HEK293 (cell line): ENCODE measurements around the gene CCDC57.
A peak's percentile ranks its signal among the peaks of the same experiment; 100 is the strongest.
"Not testable (repeated sequence)": the region's sequence is repeated elsewhere in the genome, so short reads cannot be mapped to it uniquely, and the experiment has no call there.

Experiments used
- CTCF ChIA-PET: fragments of 350-600 bp; formaldehyde crosslinking; extraction: SDS; loops from one replicate; lab custom pipeline; 2021; ENCODE audit warnings: antibody characterized with exemption; lab: Yijun Ruan, JAX
- POLR2A ChIA-PET: fragments of 300-600 bp; formaldehyde crosslinking; extraction: SDS; loops from one replicate; lab custom pipeline; 2020; ENCODE audit warnings: antibody characterized with exemption, inconsistent platforms; lab: Yijun Ruan, JAX
- H3K27ac ChIP-seq: fragments of 200-500 bp; sonication (Bioruptor generic); 2 replicates; pipeline ENCODE4 v1.5.1; 2014; ENCODE audit warnings: low read depth, low read length, control low read depth, inconsistent platforms; ENCODE audit errors: extremely low read depth
- H3K36me3 ChIP-seq, 2 experiments: fragments of 200-500 bp in 1 of 2; sonication (Bioruptor generic) in 1 of 2; 1 replicate in 1 of 2; 2 replicates in 1 of 2; pipeline ENCODE4 v1.5.1; 2014 to 2017; ENCODE audit warnings: inconsistent platforms in 2 of 2, low read length in 2 of 2; ENCODE audit not compliant: control insufficient read depth in 2 of 2, insufficient read depth in 1 of 2
- H3K4me1 ChIP-seq: fragments of 200-500 bp; sonication (Bioruptor generic); 2 replicates; pipeline ENCODE4 v1.5.1; 2014; ENCODE audit warnings: mild to moderate bottlenecking, low read length, inconsistent platforms; ENCODE audit not compliant: control insufficient read depth, insufficient read depth
- H3K4me3 ChIP-seq: 2 replicates; pipeline ENCODE4 v1.5.1; 2011; ENCODE audit warnings: low read depth, mild to moderate bottlenecking, control low read depth, low read length, moderate library complexity
- H3K9me3 ChIP-seq: fragments of 200-500 bp; sonication (Bioruptor generic); 2 replicates; pipeline ENCODE4 v1.5.1; 2014; ENCODE audit warnings: low read depth, low read length, inconsistent platforms; ENCODE audit not compliant: control insufficient read depth, insufficient read depth
- SCRT2 ChIP-seq: fragments of 450-650 bp; formaldehyde crosslinking; IDR thresholded peaks from 2 replicates; pipeline ENCODE4 v1.5.1; 2016; ENCODE audit warnings: missing biosample characterization, missing genetic modification characterization
- SP7 ChIP-seq: fragments of 450-650 bp; formaldehyde crosslinking; IDR thresholded peaks from 2 replicates; pipeline ENCODE4 v1.5.1; 2016; ENCODE audit warnings: missing biosample characterization, missing genetic modification characterization
- ZBTB17 ChIP-seq: fragments of 450-650 bp; formaldehyde crosslinking; IDR thresholded peaks from 2 replicates; pipeline ENCODE4 v1.5.1; 2016; ENCODE audit warnings: missing biosample characterization, missing genetic modification characterization
- ZBTB8A ChIP-seq: fragments of 450-650 bp; formaldehyde crosslinking; IDR thresholded peaks from 2 replicates; pipeline ENCODE4 v1.5.1; 2016; ENCODE audit warnings: missing biosample characterization, missing genetic modification characterization
- ZEB2 ChIP-seq: fragments of 450-650 bp; formaldehyde crosslinking; IDR thresholded peaks from 2 replicates; pipeline ENCODE4 v1.5.1; 2016; ENCODE audit warnings: missing biosample characterization, missing genetic modification characterization
- ZNF121 ChIP-seq: fragments of 450-650 bp; formaldehyde crosslinking; IDR thresholded peaks from 2 replicates; pipeline ENCODE4 v1.5.1; 2016; ENCODE audit warnings: missing biosample characterization, missing genetic modification characterization
- ZNF2 ChIP-seq: fragments of 450-650 bp; formaldehyde crosslinking; IDR thresholded peaks from 2 replicates; pipeline ENCODE4 v1.5.1; 2016; ENCODE audit warnings: missing biosample characterization, missing genetic modification characterization
- ZNF324 ChIP-seq: fragments of 450-650 bp; formaldehyde crosslinking; IDR thresholded peaks from 2 replicates; pipeline ENCODE4 v1.5.1; 2016; ENCODE audit warnings: missing biosample characterization, missing genetic modification characterization
- ZNF335 ChIP-seq: fragments of 450-650 bp; formaldehyde crosslinking; conservative IDR thresholded peaks from 2 replicates; pipeline ENCODE4 v1.5.1; 2016; ENCODE audit warnings: missing biosample characterization, missing genetic modification characterization
- ZNF394 ChIP-seq: fragments of 450-650 bp; formaldehyde crosslinking; IDR thresholded peaks from 2 replicates; pipeline ENCODE4 v1.5.1; 2016; ENCODE audit warnings: missing biosample characterization, missing genetic modification characterization, mild to moderate bottlenecking, moderate library complexity, borderline replicate concordance
- ZNF544 ChIP-seq: fragments of 450-650 bp; formaldehyde crosslinking; IDR thresholded peaks from 2 replicates; pipeline ENCODE4 v1.5.0; 2017; ENCODE audit warnings: missing biosample characterization, missing genetic modification characterization
- ZNF843 ChIP-seq: fragments of 450-650 bp; formaldehyde crosslinking; IDR thresholded peaks from 2 replicates; pipeline ENCODE4 v1.5.1; 2016; ENCODE audit warnings: missing biosample characterization, missing genetic modification characterization
- ZXDB ChIP-seq: fragments of 450-650 bp; formaldehyde crosslinking; IDR thresholded peaks from 2 replicates; pipeline ENCODE4 v1.5.1; 2016; ENCODE audit warnings: missing biosample characterization, missing genetic modification characterization
- TF ChIP-seq, protein P1 (sequence below): fragments of 450-650 bp; formaldehyde crosslinking; IDR thresholded peaks from 2 replicates; pipeline ENCODE4 v1.5.1; 2016; ENCODE audit warnings: missing biosample characterization, missing genetic modification characterization
- TF ChIP-seq, protein P2 (sequence below): fragments of 450-650 bp; formaldehyde crosslinking; IDR thresholded peaks from 2 replicates; pipeline ENCODE4 v1.5.1; 2016; ENCODE audit warnings: missing biosample characterization, missing genetic modification characterization
- TF ChIP-seq, protein P3 (sequence below): fragments of 450-650 bp; formaldehyde crosslinking; IDR thresholded peaks from 2 replicates; pipeline ENCODE4 v1.5.1; 2017; ENCODE audit warnings: missing biosample characterization, missing genetic modification characterization
- TF ChIP-seq, protein P4 (sequence below): fragments of 450-650 bp; formaldehyde crosslinking; IDR thresholded peaks from 2 replicates; pipeline ENCODE4 v1.5.1; 2016; ENCODE audit warnings: missing biosample characterization, missing genetic modification characterization
- TF ChIP-seq, protein P5 (sequence below): fragments of 450-650 bp; IDR thresholded peaks from 2 replicates; pipeline ENCODE4 v1.5.1; 2018; ENCODE audit warnings: missing biosample characterization, mild to moderate bottlenecking, missing genetic modification characterization
- TF ChIP-seq, protein P6 (sequence below): fragments of 450-650 bp; formaldehyde crosslinking; IDR thresholded peaks from 2 replicates; pipeline ENCODE4 v1.5.1; 2016; ENCODE audit warnings: missing biosample characterization, missing genetic modification characterization

Gene CCDC57

DNA sequence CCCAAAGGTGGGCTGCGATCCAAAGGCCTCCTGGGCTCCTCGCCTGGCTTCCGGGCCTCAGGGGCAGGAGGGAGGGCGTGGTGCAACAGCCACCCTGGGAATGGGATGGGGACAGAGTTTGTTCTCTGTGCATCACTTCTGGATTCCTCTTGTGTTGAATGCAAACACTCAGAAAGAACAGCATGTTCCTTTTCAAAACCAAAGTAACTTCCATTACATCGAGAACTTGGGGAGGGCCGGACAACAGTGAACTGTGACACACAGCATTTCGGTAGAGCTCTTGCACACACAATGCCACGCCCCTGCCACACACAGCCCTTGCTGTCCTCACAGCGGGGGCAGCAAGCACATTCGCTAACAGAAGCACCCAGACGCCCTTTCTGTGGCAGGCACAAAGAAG is 78.5 kb downstream of the CCDC57 start:
- Histone ChIP-seq H3K4me3 (no peak overlapping the region), H3K36me3 (no peaks in the 10 kb centered on the region; a peak in 1 of 3 replicates), H3K9me3 (no peaks in the 10 kb centered on the region), H3K4me1 (peaks cover 2% of the 10 kb centered on the region), H3K27ac (no peak overlapping the region)
- POLR2A ChIA-PET, result interaction anchor here (0.9 kb wide), 1 partner anchor 112 kb away, joined by 3 read pairs; the partner anchor contains the start of gene CENPX
- TF ChIP-seq, protein P1, sequence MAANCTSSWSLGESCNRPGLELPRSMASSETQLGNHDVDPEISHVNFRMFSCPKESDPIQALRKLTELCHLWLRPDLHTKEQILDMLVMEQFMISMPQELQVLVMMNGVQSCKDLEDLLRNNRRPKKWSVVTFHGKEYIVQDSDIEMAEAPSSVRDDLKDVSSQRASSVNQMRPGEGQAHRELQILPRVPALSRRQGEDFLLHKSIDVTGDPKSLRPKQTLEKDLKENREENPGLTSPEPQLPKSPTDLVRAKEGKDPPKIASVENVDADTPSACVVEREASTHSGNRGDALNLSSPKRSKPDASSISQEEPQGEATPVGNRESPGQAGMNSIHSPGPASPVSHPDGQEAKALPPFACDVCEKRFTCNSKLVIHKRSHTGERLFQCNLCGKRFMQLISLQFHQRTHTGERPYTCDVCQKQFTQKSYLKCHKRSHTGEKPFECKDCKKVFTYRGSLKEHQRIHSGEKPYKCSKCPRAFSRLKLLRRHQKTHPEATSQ (tag by site-specific recombination), result no peak
- TF ChIP-seq ZNF2 (tag by site-specific recombination) (no peak), ZXDB (tag by site-specific recombination) (no peak), ZNF544 (tag by site-specific recombination) (no peak)
- CTCF ChIA-PET, result no interaction called here

DNA sequence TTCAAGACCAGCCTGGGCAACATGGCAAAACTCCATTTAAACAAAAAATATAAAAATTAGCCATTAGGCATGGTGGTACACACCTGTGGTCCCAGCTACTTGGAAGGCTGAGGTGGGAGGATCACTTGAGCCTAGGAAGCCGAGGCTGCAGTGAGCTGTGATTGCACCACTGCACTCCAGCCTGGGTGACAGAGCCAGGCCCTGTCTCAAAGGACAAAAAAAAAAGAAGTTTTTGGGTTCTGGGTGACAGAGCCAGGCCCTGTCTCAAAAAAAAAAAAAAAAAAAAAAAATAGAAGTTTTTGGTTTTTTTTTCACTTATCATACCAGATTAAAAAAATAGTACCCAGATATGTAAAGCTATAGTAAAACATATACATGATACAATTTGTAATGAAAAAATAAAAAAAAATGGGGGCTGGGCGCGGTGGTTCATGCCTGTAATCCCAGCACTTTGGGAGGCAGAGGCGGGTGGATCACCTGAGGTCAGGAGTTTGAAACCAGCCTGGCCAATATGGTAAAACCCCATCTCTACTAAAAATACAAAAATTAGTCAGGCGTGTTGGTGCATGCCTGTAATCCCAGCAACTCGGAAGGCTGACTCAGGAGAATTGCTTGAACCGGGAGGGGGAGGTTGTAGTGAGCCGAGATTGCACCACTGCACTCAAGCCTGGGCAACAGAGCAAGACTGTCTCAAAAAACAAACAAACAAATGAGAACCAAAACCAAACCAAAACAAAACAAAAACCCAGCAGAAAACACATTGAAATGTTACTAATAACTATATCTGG is 79.3 kb downstream of the CCDC57 start:
- POLR2A ChIA-PET, result interaction anchor here (0.6 to 0.7 kb wide), 3 partner anchors 29 to 491 kb away, joined by 3 to 4 read pairs (median 3); no protein-coding TSS in a partner anchor
- H3K27ac ChIP-seq, H3K9me3 ChIP-seq, H3K36me3 ChIP-seq, H3K4me1 ChIP-seq, H3K4me3 ChIP-seq: not testable (repeated sequence)
- CTCF ChIA-PET, result interaction anchor here (0.9 to 1.2 kb wide), 2 partner anchors 95 to 112 kb away, joined by 3 to 4 read pairs; partner anchors contain the start of gene DCXR
- TF ChIP-seq SCRT2 (tag by site-specific recombination) (0 out of 2 replicates have a peak, but pooled peaks have one; percentile 15), ZNF324 (tag by site-specific recombination) (0 out of 2 replicates have a peak, but pooled peaks have one; percentile 23), ZBTB17 (tag by site-specific recombination) (peak; percentile 78), ZEB2 (tag by site-specific recombination) (peak; percentile 67), ZNF121 (tag by site-specific recombination) (peak; percentile 96), ZNF335 (tag by site-specific recombination) (peak; percentile 79), ZBTB8A (tag by site-specific recombination) (peak; percentile 47; the same call in 1 of the 2 replicates), ZNF394 (tag by site-specific recombination) (peak; percentile 13; the same call in 1 of the 2 replicates), SP7 (tag by site-specific recombination) (peak; percentile 77), ZNF843 (0 out of 2 replicates have a peak, but pooled peaks have one; percentile 29)
- TF ChIP-seq, protein P2, sequence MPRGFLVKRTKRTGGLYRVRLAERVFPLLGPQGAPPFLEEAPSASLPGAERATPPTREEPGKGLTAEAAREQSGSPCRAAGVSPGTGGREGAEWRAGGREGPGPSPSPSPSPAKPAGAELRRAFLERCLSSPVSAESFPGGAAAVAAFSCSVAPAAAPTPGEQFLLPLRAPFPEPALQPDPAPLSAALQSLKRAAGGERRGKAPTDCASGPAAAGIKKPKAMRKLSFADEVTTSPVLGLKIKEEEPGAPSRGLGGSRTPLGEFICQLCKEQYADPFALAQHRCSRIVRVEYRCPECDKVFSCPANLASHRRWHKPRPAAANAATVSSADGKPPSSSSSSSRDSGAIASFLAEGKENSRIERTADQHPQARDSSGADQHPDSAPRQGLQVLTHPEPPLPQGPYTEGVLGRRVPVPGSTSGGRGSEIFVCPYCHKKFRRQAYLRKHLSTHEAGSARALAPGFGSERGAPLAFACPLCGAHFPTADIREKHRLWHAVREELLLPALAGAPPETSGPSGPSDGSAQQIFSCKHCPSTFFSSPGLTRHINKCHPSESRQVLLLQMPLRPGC (tag by site-specific recombination), result peak; percentile 58
- TF ChIP-seq, protein P3, sequence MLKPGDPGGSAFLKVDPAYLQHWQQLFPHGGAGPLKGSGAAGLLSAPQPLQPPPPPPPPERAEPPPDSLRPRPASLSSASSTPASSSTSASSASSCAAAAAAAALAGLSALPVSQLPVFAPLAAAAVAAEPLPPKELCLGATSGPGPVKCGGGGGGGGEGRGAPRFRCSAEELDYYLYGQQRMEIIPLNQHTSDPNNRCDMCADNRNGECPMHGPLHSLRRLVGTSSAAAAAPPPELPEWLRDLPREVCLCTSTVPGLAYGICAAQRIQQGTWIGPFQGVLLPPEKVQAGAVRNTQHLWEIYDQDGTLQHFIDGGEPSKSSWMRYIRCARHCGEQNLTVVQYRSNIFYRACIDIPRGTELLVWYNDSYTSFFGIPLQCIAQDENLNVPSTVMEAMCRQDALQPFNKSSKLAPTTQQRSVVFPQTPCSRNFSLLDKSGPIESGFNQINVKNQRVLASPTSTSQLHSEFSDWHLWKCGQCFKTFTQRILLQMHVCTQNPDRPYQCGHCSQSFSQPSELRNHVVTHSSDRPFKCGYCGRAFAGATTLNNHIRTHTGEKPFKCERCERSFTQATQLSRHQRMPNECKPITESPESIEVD (tag by site-specific recombination), result peak; percentile 44; the same call in 1 of the 2 replicates
- TF ChIP-seq, protein P4, sequence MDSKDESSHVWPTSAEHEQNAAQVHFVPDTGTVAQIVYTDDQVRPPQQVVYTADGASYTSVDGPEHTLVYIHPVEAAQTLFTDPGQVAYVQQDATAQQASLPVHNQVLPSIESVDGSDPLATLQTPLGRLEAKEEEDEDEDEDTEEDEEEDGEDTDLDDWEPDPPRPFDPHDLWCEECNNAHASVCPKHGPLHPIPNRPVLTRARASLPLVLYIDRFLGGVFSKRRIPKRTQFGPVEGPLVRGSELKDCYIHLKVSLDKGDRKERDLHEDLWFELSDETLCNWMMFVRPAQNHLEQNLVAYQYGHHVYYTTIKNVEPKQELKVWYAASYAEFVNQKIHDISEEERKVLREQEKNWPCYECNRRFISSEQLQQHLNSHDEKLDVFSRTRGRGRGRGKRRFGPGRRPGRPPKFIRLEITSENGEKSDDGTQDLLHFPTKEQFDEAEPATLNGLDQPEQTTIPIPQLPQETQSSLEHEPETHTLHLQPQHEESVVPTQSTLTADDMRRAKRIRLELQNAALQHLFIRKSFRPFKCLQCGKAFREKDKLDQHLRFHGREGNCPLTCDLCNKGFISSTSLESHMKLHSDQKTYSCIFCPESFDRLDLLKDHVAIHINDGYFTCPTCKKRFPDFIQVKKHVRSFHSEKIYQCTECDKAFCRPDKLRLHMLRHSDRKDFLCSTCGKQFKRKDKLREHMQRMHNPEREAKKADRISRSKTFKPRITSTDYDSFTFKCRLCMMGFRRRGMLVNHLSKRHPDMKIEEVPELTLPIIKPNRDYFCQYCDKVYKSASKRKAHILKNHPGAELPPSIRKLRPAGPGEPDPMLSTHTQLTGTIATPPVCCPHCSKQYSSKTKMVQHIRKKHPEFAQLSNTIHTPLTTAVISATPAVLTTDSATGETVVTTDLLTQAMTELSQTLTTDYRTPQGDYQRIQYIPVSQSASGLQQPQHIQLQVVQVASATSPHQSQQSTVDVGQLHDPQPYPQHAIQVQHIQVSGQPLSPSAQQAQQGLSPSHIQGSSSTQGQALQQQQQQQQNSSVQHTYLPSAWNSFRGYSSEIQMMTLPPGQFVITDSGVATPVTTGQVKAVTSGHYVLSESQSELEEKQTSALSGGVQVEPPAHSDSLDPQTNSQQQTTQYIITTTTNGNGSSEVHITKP, result peak; percentile 89
- TF ChIP-seq, protein P5, sequence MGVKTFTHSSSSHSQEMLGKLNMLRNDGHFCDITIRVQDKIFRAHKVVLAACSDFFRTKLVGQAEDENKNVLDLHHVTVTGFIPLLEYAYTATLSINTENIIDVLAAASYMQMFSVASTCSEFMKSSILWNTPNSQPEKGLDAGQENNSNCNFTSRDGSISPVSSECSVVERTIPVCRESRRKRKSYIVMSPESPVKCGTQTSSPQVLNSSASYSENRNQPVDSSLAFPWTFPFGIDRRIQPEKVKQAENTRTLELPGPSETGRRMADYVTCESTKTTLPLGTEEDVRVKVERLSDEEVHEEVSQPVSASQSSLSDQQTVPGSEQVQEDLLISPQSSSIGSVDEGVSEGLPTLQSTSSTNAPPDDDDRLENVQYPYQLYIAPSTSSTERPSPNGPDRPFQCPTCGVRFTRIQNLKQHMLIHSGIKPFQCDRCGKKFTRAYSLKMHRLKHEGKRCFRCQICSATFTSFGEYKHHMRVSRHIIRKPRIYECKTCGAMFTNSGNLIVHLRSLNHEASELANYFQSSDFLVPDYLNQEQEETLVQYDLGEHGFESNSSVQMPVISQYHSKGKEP (tag by site-specific recombination), result peak; percentile 74
- TF ChIP-seq, protein P6, sequence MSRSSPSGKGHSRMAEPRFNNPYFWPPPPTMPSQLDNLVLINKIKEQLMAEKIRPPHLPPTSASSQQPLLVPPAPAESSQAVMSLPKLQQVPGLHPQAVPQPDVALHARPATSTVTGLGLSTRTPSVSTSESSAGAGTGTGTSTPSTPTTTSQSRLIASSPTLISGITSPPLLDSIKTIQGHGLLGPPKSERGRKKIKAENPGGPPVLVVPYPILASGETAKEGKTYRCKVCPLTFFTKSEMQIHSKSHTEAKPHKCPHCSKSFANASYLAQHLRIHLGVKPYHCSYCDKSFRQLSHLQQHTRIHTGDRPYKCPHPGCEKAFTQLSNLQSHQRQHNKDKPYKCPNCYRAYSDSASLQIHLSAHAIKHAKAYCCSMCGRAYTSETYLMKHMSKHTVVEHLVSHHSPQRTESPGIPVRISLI (tag by site-specific recombination), result peak; percentile 88
